BJ (cell line): ENCODE measurements around the gene PTGER3. TPM values are rescaled to one million over a fixed set of nuclear protein-coding genes. Genes with fewer than 3 reads are reported as not detected.

ENCODE experiments used
- CTCF ChIA-PET: fragments of 350-600 bp; formaldehyde crosslinking; extraction: SDS; loops from one replicate; lab custom pipeline; 2021; ENCODE audit warnings: antibody characterized with exemption, inconsistent platforms; lab: Yijun Ruan, JAX
- POLR2A ChIA-PET: fragments of 300-600 bp; sonication (Branson Sonifier 250); formaldehyde crosslinking; extraction: SDS; loops from one replicate; lab custom pipeline; 2021; ENCODE audit warnings: antibody characterized with exemption; lab: Charles Lee
- DNase-seq: peaks from one replicate; pipeline ENCODE4 v3.0.0-alpha.2; 2011; ENCODE audit warnings: low read depth
- H3K27me3 ChIP-seq: 2 replicates; pipeline ENCODE4 v1.6.0; 2011; ENCODE audit warnings: low read length; ENCODE audit not compliant: control insufficient read depth, insufficient read depth
- H3K36me3 ChIP-seq: 2 replicates; pipeline ENCODE4 v1.5.1; 2011; ENCODE audit warnings: low read length; ENCODE audit not compliant: control insufficient read depth, insufficient read depth
- H3K4me3 ChIP-seq: 2 replicates; pipeline ENCODE4 v1.5.1; 2011; ENCODE audit warnings: low read depth, mild to moderate bottlenecking, control low read depth, low read length
- CTCF ChIP-seq: IDR thresholded peaks from 2 replicates; pipeline ENCODE4 v1.5.1; 2011; ENCODE audit warnings: low read depth, mild to moderate bottlenecking, control low read depth, inconsistent platforms, low read length, moderate library complexity; ENCODE audit not compliant: insufficient read depth
- polyA plus RNA-seq: library from polyadenylated mRNA; depleted of rRNA; stranded (reverse); fragments of >200 nt; gene quantifications from 2 replicates; pipeline ENCODE4 v1.2.3, GENCODE V29; 2011

Gene PTGER3
- polyA plus RNA-seq, 1 experiment: 0.60 TPM

- H3K36me3 ChIP-seq: no peaks in the 10 kb centered on the region
- no peak for TF ChIP-seq CTCF
- ChIA-PET POLR2A (no interaction called here), CTCF (no interaction called here)
- DNase-seq: no peak
- peaks cover 15% of the 10 kb centered on the region for H3K27me3 ChIP-seq
- H3K4me3 ChIP-seq: no peak overlapping the region
These were observed 4.6 kb downstream of the PTGER3 start for GRCh38 chr1:71043065-71043464.

GRCh38 chr1:71041806-71042205 is 5.8 kb downstream of the PTGER3 start:
- no peaks in the 10 kb centered on the region for H3K36me3 ChIP-seq
- ChIA-PET CTCF (no interaction called here), POLR2A (no interaction called here)
- no peak for DNase-seq
- TF ChIP-seq CTCF: no peak
- no peak overlapping the region for H3K4me3 ChIP-seq
- peaks cover 6% of the 10 kb centered on the region for H3K27me3 ChIP-seq

- CTCF ChIA-PET: no interaction called here
- Histone ChIP-seq H3K36me3 (no peaks in the 10 kb centered on the region), H3K4me3 (no peak overlapping the region), H3K27me3 (no peaks in the 10 kb centered on the region)
- TF ChIP-seq CTCF: no peak
- peak; percentile 10 for DNase-seq
- POLR2A ChIA-PET: no interaction called here
These were observed 7.9 kb downstream of the PTGER3 start for GRCh38 chr1:71039661-71040262.

GRCh38 chr1:71038942-71039341 is 8.7 kb downstream of the PTGER3 start:
- DNase-seq: no peak
- CTCF ChIA-PET: no interaction called here
- H3K36me3 ChIP-seq: no peaks in the 10 kb centered on the region
- no peak overlapping the region for H3K4me3 ChIP-seq
- no peaks in the 10 kb centered on the region for H3K27me3 ChIP-seq
- POLR2A ChIA-PET: no interaction called here
- no peak for TF ChIP-seq CTCF

GRCh38 chr1:71037829-71038620 is 9.6 kb downstream of the PTGER3 start:
- H3K4me3 ChIP-seq: no peak overlapping the region
- CTCF ChIA-PET: interaction anchor here (1.4 kb wide), 1 partner anchor 141 kb away, joined by 3 read pairs; no protein-coding TSS in a partner anchor
- no peaks in the 10 kb centered on the region for H3K36me3 ChIP-seq
- H3K27me3 ChIP-seq: no peaks in the 10 kb centered on the region
- TF ChIP-seq CTCF: no peak
- POLR2A ChIA-PET: no interaction called here
- no peak for DNase-seq
